ELR (cell line): ENCODE measurements around the gene ATP10A.

Experiments used
- DNase-seq: peaks from one replicate; pipeline ENCODE4 v3.0.0-alpha.2; 2015; ENCODE audit warnings: low read depth

Gene ATP10A

DNA sequence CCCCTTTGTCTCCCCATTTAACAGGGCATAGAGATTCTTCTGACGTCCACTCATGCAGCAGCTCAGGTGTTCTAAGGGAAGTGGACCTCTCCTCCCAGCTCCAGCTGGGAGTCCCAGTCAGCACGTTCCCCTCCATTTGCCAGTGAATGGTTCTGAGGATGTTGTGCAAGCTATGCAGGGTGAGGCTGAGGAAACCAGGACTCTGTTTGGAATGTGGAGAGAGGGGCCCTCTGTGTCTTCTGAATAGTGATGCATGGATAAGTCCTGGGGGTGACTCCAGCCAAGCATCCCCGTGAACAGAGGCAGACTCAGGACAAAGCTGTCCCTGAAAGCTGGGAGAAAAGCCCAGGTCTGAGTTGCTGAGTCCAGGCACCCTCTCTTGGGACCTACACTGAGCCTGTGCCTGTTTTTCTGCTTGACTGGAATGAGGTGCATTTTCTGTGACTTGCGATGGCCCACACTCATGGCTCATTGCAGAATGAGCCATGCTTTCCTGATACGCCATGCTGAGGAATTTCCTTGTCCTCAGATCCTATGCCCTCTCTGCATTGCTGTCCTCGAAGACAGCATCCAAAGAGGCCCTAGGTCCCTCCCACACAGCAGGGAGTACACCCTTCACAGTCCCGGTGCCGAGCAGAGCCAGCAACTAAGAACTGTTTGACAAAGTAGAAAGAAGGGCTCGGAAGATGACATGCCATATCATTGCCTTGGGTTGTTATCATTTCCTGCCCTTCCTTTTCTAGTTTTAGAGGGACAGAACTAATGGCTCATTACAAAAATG, 185.2 kb downstream of the ATP10A start:
- DNase-seq, result no peak

DNA sequence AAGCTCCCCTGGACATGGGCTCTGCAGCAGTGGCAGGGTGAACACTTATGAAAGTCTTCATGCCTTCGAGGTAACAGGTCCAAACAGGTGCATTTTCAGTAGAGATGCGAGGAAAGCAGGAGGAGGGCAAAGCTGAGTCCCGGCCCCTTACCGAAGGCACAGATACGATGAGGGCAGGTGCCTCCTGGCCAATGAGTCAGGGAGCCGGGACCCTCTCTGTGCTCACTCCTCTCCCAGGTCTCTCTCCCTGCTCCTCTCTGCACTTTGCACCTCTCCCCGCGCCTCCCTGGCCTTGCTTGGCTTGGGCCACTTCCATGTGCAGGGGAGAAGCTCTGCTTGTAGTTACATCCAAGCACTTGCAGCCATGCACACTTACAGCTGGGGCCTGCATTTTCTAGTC, 187.1 kb downstream of the ATP10A start:
- no peak for DNase-seq

DNA sequence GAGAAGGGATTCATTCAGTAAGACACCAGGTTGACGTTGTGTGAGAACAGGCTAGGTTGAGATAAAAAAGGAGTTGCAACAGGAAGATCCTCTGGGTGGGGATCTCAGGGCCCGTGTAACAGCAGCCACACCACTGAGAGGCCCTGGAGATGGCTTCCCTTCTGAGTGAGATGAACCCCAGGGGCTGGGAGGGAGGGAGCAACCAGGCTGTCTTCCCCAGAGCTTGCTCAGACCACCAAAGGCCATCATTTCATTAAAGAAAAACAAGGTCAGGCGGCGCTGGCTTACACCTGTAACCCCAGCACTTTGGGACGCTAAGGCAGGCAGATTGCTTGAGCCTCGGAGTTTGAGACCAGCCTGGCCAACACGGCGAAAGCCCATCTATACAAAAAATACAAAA, 187.7 kb downstream of the ATP10A start:
- DNase-seq, result no peak

DNA sequence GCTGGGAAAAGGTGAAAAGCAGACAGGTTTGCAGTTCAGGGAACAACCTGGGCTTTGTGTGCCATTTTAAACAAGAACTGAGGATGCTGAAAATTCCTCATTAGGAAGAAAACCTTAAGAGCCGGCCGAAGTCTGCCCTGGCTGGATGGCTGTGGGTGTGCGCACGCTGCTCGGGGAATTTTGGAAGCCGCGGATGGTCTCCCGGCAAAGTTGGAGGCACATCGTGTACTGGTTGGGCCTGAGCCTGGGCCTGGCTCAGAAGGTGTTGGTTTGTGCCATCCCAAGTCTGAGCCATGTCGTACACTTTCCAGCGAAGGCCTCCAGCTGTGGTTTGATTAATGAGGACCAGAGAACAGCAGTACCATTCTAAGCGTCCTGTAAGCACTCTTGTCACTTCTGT, 188.2 kb downstream of the ATP10A start:
- no peak for DNase-seq

DNA sequence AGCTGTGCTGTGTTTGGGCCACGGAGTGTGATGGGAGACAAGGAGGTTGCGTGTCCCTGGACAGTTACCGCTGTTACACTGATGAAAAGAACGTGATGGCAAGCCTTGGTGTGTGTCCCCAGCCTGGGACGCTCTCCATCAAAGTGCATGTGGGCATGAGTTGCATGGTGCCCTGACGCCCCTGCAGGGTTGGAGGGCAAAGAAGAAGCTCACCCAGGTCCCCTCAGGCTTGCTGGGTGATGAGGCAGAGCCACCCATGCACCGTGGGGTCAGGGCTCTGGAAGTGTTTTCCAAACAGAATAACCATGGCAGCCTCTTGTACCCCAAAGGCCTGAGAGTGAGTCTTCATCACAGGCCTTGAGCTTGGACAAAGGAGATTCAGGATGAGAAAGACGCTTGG, 189.2 kb downstream of the ATP10A start:
- no peak for DNase-seq

DNA sequence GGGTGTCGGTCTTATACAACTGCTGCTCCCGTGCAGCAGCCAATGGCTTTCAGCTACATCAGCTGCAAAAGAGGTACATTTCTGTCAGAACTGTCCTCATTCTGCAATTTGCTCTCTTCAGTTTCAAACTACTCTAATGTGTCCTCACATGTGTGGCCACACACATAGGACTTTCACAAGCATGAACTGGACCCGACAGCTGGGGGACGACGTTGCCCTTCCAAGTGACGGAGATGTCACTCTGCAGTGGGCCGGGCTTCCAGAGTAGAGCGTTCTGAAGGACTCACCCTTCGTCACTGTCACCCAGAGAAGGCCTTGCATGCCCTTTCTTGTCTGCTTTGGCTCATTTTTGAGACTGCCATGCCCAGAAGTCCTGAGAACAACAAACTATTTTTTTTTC, 189.8 kb downstream of the ATP10A start:
- DNase-seq, result no peak

DNA sequence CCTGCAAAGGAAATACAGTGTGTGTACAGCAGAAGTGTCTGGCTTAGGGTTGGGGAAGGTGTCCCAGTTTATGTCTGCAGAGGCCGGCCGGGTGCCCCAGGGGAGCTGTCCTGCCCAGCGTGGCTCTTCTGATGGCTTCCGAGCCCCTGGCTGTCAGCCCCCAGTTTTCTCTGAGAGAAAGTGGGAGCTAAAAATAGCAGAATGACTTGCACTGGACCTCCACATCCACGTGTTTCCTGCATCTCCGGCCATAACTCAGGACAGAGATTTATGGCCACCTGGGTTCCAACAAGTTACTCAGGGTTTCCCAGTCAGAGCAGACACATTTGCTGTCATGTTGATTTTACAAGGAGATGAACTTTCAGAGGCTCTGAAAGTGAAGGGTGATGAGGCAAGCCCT, 192.0 kb downstream of the ATP10A start:
- no peak for DNase-seq

DNA sequence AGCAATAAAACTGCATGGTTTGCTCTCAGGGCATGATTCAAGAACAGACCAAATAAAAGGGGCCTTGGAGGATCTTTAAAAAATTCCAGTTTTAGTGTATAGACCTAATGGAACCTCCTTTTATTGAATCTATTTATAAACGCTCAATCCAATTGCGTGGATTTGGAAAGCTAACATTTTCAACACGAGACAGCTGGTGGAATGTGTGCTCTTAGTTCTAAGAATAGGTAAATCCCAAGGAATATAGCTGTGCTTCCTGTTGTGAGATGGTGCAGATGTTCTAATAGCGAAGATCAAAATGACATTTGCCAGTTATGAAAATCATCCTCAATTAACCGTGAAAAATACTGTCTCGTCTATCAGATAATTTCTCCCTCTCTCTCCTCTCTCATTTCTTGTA, 192.5 kb downstream of the ATP10A start:
- DNase-seq, result no peak

DNA sequence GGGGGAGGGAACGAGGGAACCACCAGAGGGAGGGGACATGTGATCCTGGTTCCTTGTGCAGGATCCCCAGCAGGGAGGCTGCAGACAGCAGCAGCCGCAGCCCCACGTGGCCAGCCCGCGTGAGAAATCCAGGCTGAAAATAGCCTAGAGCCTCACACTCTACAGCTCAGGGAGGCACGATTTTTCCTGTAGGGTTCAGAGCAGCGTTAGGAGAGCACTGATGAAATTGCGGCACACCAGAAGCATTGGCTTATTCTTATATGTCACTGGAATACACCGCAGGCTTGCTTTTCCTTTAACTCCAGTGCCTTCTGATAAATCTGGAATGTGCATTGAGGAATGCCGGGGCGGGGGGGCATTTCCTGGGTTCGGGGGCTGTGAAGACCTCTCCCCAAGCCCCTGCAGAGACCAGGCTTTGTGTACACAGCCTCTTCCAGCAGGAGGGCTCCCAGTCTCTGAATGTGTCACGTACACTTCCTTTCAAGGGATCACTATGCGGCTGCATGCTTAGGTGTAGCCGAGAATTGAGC, 193.0 kb downstream of the ATP10A start:
- DNase-seq, result no peak

DNA sequence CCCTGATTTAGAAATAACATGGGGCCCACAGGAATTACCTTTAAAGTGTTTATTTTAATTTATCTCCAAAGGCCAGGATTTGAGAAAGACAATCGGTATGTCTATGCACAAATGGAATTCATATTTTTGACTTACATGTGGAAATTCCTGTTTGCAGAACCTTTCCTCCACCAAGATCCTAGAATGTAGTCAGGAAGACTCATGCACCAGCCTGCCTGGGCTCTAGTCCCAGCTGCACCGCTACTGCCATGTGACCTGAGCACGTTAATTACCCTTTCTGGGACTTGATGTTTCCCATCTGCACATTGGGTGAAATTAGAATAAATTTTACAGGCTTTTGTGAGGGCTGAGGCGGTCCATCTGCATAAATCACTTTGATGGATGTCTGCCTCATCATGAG, 194.2 kb downstream of the ATP10A start:
- DNase-seq, result no peak

DNA sequence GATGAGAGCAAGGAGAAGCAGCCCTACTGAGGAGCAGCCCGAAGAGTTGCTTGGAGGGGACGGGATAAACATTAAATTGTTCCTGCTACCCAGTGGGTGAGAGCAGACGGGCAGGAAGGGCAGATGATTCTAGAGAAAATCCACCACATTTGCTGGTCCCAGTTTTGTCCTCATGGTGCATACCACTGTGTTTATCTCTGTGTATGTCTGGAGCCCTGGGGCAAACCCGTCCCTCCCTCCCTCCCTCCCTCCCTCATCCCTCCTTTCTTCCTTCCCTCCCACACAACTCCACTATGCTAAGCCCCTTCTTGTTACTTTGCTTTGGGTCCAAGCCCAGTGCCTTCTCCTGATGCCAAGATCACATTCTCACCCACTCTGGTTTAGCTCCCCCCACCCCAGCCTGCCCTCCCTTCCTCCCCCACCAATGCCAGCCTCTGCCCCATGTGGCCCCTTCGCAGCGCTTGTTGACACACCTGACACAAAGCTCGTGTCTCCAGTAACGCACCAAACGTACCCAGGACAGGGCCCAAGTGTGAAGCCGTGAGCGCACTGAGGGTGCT, 194.8 kb downstream of the ATP10A start:
- no peak for DNase-seq

DNA sequence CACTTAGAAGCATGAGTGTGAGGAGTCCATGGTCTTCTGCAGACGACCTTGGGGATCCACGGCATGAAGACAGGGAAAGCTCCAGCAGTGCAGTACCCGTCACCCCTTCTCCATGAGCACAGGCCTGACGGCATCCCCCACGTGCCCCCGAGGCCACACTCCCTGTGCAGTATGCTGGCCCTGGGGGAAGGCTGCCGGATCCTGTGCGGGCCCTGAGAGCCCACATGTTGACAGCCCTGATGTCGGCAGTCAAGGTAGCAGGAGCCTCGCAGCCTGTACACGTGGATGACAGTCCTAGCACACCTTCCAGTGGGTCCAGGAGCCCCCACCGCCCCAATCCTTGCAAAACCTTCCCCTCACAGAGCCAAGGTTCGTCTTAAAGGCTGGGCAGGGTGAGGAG, 195.3 kb downstream of the ATP10A start:
- no peak for DNase-seq

DNA sequence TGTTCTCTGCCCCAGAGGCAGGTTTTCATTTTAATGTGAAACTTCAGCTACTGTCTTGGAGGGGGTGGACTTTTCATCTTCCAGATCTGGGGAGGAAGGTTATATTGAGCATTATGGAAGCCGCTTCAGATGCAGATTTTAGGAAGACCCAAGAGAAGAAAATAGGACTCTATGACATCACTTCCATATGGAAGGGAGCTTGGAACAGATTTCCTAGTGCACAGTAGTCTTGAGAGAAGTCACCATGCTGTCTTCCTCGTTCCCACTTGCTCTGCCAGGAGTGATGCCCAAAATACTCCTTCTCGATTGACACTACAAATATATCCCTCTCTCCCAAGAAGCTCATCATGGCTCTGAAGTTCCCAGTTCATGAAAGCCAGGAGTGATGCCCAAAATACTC, 197.2 kb downstream of the ATP10A start:
- no peak for DNase-seq

DNA sequence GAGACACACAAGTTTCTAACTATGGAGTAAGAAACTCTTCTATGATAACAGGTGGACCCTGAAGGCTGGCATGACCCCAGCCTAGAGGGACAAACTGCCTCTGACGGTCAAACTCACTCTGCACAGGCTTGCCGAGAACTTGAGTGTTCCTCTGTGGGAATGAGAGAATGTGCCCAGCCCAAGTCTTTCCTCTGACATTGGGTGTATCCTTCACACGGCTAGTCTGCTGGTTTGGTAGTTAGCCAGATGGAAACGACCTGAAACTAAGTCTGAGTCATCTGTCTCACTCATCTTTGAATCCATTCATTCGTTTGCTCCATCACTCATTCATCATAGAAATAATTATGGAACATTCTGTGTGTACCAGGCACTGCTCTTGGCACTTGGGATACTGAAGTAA, 198.4 kb downstream of the ATP10A start:
- no peak for DNase-seq

DNA sequence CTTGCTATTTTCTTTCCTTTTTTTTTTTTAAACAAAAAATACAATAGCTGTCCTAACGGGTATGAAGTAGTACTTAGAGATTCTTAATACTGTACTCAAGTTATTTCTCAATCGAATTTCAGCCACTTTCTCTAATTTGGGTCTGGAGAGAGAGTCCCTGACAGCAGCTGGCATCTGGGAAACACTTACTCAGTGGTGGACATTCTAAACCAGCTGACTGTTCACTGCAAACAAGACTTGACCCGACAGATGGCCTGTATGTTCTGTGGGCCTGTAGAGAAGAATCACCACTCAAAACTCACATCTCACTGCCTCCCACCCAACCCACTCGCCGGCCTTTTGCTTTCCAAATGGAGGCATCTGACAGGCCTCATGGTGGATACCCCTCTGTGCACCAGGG, 199.6 kb downstream of the ATP10A start:
- no peak for DNase-seq

DNA sequence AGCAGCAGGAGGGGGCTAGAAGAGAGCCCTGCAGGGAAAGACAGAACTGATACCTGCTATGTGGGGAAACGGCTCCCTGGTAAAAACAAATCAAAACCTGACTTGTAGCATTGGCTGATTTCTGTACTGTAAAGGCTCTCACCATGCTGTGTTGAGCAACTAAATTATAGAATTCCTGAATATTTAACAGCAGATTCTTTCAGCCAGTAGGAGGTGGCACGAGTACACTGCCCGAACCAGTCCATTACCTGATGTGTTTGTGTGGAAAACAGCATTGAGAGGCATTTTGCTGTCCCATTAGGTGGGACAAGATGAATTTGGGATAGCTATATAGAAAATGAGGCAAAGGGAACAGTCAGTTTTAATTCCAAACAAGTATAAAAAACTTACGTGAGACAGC, 201.2 kb downstream of the ATP10A start:
- no peak for DNase-seq

DNA sequence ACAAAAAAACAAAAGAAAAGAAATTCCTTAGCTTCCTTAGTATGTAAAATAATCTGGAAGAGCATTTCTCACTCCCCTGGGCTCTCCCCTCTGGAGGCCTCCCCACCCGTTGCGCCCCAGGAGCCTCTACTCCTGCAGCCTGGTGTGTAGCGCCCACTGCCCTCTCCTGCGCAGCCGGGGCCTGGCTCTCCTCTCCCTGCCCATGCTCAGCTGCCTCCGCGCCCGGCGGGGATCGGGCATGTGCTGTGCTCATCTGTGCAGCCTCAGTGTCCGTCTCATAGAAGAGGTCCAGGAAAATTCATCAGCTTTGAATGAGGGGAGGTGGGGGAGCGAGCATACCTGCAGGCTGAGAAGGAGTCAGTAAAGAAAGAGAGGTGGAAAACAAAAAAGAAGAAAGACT, 203.9 kb downstream of the ATP10A start:
- no peak for DNase-seq

DNA sequence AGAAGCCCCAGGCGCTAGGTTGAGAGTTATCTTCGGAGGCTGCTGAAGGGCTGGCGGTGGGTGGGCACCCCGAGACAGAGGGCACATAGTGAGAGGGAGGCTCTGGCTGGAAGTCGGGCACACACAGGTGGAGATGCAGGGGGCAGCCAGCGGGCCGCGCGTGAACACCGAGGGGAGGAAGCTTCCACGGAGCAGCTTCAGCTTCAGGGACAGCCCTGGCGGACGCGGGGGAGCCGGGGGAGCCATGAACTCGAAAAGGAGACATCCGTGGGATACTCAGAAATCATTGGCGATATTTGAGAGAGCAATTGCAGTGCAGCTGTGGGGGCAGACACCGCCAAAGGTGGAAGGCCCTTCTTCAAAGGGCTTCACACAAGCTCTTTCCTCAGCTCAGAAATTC, 204.6 kb downstream of the ATP10A start:
- no peak for DNase-seq

DNA sequence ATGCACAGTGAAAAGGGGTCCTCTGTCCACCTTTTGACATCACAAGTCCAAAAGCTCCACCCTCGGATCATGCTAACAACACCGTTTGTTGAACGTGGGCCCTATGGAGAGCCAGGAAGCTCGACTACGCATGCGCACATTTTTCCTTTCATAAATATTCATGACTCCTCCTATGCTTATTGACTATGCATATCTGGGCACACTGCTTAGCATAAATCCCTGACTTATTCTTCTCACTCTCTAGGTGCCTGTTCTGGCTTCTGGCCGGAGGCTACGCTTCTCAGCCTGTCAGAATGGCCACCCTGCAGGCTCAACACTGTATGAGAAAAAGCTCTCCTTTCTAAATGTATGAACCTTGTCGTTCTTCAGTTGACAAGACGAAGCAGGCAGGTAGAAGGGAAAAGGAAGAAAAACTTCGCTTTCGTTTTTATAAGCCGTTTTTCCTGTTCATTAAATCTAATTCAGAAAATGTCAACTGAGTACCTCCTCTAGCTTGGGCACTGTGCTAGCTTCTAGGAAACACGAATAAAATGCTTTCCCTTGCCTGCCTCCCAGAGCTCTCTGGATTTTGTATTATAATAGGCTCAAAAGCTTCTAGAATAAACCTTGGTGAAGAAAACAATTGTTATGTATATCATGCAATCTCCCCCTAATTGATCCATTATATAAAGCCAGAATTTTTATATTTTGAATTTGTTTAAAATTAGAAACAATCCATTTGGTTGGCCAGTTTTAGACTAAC, 207.7 kb downstream of the ATP10A start:
- DNase-seq, result no peak

DNA sequence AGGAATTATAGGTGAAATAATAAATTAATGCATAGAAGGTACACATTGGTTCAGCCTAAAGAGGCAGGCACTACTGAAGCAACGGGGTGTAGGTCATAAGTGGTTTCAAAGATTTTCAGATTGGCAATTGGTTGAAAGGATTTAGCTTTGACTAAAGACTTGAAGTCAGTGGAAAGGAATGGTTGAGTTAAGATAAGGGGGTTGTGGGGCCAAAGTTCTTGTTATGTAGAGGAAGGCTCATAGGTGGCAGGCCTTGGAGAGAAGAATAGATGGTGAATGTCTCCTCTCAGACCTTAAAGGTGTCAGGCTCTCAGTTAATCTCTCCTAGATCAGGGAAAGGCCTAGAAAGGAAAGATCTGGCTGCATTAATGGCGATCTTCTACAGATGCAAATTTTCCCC, 209.8 kb downstream of the ATP10A start:
- DNase-seq, result no peak

DNA sequence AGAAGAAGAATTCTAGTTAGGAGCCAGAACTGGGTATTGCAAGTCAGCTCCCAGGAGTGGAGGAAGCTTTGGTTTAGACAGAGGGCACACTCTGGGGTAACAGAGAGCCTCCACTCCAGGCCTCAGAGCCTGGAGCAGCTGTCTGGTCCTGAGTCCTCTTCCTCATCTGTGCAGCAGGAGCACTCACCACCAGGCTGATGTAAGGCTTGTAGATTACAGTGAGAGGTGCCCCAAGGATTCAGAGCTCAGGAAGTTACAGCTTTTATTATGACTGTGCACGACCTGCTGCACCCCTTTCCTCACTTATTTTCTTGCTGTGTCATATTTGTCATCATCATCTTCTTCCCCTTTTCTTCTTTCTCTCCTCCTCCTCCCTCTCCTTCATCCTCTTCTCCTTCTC, 210.4 kb downstream of the ATP10A start:
- no peak for DNase-seq

DNA sequence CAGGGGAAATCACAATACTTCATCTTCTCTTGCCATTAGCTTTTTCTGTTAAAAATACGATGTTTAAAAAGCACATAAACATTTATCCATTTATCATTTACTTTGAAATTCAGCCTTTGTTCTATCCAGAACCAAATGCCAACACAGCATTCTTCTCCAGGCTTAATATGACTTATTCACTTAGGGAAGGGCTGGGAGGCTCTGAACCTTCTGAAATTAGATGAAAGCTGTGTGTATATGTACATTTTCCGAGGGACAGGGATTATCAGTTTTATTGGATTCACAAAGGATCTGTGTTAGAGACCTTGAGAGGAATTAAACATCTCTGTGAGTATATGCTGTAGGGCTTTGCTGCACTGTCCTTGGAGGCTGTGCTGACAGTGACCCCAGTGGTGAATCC, 213.7 kb downstream of the ATP10A start:
- no peak for DNase-seq

DNA sequence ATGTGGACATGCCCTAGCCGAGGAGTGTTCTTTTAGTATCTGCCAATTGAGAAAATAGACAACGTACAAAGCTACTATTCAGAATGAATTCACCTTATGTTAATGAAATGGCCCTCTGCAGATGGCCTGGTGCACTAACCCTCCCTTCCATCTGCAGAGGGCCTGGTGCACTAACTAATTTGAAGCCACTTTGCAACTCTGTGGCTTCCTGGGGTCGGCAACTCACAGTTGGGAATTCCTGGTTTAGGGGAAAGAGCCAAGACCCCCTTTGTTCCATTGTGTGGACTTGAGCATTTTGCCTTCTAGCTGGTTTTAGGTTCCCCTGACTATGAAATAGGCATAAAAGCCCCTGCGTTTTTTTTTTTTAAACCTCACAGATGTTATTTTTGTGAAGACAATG, 220.0 kb downstream of the ATP10A start:
- no peak for DNase-seq
